ENCODE results near the gene AHCYL2.
"Not testable (repeated sequence)": the region's sequence is repeated elsewhere in the genome, so short reads cannot be mapped to it uniquely, and the experiment has no call there.

AHCYL2 gene

DNA sequence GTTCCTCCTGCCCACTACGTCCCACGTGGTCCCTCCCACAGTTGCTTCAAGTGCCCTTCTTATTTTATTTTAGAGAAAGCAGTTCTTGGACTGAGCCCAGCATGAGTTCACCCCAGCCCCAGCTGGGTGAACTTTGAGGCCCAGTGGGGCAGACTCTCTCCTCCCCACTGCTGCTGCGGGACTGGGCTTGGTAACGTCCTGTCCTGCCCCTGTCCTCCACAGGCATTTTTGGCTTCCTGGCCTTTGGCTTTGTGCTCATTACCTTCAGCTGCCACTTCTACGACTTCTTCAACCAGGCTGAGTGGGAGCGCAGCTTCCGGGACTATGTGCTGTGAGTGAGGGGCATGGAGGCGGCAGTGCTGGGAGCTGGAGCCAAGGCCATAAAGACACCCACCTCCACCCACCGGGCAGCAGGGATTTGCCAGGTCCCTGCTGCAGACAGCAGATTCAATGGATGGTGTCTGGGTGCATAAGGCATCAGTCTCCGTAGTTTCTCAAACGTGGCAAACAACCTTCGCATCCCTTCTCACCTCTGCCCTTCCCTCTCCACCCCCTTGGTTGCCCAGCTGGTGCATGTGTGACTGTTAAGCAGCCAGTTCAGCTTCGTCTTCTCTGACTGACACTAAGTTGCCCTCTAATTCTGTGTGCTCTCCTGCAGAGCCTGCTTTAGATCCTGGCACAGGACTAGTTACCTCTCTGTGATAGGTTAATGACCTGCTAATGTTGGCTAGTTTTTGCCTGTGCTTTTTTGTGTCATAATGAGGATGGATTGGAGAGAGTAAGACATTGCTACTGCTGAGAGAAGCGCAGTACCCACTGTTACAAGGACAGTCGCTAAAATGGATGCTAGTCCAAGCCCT is 15.5 kb upstream of the AHCYL2 start:
- no peak for DNase-seq (ENCODE audit: low read depth, low spot score)

DNA sequence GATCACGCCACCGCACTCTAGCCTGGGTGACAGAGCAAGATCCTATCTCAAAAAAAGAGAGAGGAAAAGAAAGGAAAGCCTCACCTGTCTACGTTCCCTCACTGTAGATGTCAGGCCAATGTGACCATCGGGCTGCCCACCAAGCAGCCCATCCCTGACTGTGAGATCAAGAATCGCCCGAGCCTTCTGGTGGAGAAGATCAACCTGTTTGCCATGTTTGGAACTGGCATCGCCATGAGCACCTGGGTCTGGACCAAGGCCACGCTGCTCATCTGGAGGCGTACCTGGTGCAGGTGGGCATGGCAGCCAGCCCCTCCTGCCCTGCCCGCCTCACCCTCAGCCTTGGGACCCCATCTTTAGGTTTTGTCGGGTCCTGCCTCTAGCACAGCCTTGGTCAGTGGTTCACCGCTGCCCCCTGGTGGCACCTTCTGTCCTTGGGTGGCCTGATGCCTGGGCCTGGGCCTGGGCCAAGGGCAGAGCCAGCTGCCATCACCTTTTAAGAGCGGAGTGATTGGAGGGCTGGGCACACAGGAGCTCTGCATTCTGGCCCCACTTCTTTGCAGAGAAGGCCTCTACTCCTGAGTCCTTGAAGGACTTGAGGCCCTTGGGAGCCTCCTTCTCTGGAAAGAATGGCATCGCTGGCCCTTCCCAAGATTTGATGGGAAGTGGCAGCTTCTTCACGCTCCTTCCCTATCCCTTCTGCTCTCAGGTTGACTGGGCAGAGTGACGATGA is 14.4 kb upstream of the AHCYL2 start:
- DNase-seq (ENCODE audit: low read depth, low spot score) = peak; percentile 28

- no peak for DNase-seq (ENCODE audit: low read depth, low spot score)
These were observed 13.9 kb upstream of the AHCYL2 start for GRCh38 chr7:129210989-129211312.

DNA sequence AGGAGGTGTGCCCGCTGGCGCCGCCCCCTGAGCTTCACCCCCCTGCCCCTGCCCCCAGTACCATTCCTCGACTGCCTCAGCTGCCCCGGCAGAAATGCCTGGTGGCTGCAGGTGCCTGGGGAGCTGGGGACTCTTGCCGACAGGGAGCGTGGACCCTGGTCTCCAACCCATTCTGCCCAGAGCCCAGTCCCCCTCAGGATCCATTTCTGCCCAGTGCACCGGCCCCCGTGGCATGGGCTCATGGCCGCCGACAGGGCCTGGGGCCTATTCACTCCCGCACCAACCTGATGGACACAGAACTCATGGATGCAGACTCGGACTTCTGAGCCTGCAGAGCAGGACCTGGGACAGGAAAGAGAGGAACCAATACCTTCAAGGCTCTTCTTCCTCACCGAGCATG is 12.7 kb upstream of the AHCYL2 start:
- DNase-seq (ENCODE audit: low read depth, low spot score) = no peak

DNA sequence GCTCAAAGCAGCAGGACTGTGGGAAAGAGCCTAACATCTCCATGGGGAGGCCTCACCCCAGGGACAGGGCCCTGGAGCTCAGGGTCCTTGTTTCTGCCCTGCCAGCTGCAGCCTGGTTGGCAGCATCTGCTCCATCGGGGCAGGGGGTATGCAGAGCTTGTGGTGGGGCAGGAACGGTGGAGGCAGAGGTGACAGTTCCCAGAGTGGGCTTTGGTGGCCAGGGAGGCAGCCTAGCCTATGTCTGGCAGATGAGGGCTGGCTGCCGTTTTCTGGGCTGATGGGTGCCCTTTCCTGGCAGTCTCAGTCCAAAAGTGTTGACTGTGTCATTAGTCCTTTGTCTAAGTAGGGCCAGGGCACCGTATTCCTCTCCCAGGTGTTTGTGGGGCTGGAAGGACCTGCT is 12.2 kb upstream of the AHCYL2 start:
- DNase-seq (ENCODE audit: low read depth, low spot score) = no peak

DNA sequence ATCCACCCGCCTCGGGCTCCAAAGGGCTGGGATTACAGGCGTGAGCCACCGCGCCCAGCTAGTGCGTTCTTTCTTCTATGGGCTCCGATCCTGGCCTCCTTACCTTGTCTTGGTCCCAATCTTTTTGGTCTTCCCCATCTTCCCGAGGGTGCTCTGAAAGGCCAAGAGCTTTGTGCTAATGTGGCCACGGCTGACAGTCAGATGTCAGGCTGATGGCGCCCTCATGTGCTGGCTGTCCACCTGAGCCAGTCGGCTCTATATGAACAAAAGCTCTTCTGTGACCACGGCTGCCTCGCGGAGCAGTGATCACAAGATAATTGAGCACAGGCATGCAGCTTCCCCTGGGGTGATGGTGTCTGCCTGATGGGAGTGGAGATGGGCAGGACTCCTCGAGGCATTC is 11.0 kb upstream of the AHCYL2 start:
- no peak for DNase-seq (ENCODE audit: low read depth, low spot score)

DNA sequence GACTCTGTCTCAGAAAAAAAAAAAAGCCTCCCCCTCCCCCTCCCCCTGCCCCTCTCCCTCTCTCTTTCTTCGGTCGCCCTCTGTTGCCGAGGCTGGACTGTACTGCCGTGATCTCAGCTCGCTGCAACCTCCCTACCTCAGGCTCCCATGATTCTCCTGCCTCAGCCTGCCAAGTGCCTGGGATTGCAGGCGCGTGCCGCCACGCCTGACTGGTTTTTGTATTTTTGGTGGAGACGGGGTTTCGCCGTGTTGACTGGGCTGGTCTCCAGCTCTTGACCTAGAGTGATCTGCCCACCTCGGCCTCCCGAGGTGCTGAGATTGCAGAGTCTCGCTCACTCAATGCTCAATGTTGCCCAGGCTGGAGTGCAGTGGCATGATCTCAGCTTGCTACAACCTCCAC is 9.1 kb upstream of the AHCYL2 start:
- not testable (repeated sequence) for DNase-seq (ENCODE audit: low read depth, low spot score)

DNA sequence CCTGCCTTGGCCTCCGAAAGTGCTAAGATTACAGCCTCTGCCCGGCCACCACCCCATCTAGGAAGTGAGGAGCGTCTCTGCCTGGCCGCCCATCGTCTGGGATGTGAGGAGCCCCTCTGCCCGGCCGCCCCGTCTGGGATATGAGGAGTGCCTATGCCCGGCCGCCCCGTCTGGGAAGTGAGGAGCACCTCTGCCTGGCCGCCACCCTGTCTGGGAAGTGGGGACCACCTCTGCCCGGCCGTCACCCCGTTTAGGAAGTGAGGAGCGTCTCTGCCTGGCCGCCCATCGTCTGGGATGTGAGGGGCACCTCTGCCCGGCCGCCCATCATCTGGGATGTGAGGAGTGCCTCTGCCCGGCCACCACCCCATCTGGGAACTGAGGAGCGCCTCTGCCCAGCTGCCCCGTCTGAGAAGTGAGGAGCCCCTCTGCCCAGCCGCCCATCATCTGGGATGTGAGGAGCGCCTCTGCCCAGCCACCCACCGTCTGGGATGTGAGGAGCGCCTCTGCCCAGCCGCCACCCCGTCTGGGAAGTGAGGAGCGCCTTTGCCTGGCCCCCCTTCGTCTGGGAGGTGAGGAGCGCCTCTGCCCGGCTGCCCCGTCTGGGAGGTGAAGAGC is 8.6 kb upstream of the AHCYL2 start:
- not testable (repeated sequence) for DNase-seq (ENCODE audit: low read depth, low spot score)

GRCh38 chr7:129216821-129217416 is 7.9 kb upstream of the AHCYL2 start:
- not testable (repeated sequence) for DNase-seq (ENCODE audit: low read depth, low spot score)

DNA sequence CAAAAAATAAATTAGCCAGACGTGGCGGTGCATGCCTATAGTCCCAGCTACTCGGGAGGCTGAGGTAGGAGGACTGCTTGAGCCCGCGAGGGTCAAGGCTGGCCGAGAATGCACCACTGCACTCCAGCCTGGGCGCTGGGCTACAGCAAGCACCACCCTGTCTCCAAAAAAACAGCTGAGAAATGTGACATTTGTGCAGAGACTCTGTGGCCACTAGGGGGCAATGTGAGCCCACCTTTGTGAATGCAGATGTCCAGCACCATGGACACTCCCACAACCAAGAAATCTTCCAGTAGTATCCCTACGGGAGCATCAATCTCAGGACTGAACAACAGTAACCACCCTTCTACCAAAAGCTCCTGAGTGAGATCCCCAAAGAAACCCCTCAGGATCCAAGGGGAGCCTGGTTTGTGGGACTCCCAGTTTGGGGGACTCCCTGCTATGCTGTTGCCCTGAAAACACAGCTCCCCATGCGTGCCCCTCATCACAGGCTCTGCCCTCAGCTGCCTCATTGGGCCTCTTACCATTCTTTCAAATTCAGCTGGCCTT is 6.2 kb upstream of the AHCYL2 start:
- DNase-seq (ENCODE audit: low read depth, low spot score) = peak; percentile 70

GRCh38 chr7:129219166-129219565 is 5.7 kb upstream of the AHCYL2 start:
- DNase-seq (ENCODE audit: low read depth, low spot score) = not testable (repeated sequence)

DNA sequence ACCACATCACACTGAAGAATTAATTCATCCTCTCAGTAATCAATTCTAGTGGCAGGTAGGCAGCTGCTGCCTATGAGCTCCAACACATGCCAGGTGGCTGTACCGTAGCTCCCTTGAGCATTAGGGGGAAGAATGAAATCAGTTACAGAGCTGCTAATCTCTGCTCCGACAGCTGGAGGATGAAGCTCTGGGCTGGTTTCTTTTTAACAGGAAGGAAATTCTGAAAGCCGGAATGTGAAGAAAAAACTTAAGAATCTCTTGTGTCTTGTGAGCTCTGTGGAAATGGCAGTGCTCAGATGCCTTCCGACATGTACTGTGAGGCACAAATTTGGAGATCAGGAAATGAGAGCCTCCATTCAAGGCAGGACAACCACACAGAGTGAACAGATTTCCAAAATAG is 2.8 kb upstream of the AHCYL2 start:
- DNase-seq (ENCODE audit: low read depth, low spot score) = no peak

DNA sequence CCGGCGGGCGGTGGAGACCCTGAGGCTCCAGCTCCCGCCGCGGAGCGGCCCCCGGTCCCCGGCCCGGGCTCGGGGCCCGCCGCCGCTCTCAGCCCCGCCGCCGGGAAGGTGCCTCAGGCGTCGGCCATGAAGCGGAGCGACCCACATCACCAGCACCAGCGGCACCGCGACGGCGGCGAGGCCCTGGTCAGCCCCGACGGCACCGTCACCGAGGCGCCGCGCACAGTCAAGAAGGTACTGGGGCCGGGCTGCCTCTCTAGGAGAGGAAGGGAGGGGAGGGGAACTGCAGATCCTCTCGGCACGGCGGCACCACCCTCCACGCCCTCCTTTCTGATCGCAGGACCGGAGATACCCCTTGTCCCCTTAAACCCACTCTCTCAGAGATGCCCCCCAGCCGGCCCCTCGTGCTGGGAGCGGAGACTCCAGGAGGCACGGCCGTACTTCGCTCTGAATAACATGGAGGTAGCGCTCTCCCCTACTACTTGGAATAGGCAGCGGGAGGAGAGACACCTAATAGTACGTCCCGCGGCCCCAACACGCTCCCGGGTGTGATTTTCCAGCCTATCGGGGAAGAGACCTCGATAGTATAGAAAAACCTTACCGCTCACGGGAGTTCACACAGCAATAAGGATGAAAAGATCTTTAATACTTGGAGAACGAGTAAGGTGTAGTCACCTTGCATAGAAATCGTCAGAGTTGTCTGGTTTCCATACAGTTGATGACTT is 538 bp downstream of the AHCYL2 start:
- DNase-seq (ENCODE audit: low read depth, low spot score) = peak; percentile 19

DNA sequence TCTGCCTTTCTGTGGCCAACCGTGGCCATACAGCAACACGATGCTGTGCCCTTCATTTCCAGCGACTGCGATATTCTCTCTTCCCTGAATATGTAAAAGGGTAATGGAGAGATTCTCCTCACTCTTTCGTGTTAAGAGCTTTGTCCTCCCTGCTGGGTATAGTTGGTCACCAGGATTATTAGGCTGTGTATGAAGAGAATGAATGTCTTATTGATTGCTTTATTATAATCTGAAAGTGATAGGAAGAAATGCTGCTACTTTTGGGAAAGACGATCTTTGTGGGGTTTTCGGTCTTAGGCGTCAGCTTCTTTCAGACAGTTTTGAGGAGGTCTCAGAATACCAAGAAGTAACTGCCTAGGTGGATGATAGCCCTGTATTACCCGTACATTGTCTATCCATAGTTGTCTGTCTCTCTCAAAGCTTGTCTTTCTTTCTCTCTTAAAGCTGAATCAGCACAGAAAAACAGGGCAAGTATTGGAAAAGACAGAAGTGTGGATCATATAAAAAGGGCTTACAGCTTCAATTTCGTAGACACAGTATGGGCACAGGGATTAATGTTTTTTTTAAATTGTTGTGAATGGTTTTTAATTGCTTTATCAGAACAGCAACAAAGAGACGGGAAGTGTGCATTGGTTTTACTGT is 1.2 kb downstream of the AHCYL2 start:
- no peak for DNase-seq (ENCODE audit: low read depth, low spot score)

DNA sequence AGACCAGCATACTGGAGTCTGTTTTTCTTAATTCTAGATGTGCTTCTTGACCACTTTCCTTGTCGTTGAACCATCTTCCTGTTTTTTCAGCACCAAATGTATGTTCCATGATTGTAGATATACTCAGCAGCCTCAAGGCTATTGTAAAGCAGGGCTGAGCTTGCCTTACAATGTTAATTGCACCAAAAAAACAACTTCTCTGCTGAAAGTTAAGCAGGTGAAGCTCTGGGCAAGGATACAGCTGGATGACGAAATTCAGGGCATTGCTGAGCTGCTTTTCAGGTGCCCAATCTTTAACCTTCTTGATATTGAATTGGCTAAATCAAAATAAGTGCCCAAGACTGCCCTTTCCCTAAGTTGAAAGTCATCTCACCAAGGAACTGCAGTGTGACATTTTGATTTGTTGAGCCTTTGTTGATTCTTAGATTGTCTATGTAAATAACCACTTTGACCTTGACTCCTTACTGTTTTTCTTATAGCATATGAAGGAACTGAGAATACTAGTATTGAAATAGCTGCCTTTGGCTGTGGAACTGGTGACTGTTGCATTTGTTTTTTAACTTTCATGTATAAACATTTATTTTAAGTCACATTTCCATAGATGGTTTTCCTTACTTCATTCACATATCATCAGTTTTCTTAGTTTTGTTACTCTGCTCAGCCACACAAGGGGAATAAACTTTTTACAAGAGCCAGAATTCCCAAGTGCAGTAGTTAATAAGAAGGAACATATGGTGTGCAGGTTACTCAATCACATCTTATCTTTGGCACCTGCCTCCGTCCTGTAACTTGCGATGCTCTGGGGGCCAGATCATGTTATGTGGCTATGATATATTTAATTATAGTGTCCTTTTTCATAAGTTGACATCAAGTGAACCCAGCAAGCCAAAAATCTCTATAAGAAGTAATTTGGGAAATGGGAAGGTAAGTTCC is 3.1 kb downstream of the AHCYL2 start:
- no peak for DNase-seq (ENCODE audit: low read depth, low spot score)

- DNase-seq (ENCODE audit: low read depth, low spot score) = no peak
These were observed 3.8 kb downstream of the AHCYL2 start for GRCh38 chr7:129228633-129229032.

- no peak for DNase-seq (ENCODE audit: low read depth, low spot score)
These were observed 6.8 kb downstream of the AHCYL2 start for GRCh38 chr7:129231666-129232065.

DNA sequence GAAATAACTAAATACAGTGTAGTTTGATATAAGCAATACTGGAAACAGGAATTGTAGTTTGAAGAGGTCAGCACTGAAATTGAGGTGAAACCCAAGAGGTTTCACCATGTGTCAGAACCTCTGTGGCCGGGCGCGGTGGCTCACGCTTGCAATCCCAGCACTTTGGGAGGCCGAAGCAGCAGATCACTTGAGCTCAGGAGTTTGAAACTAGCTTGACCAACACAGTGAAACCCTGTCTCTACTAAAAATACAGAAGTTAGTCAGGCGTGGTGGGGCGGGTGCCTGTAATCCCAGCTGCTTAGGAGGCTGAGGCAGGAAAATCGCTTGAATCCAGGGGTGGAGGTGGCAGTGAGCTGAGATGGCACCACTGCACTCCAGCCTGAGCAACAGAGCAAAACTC is 13.7 kb downstream of the AHCYL2 start:
- no peak for DNase-seq (ENCODE audit: low read depth, low spot score)

DNA sequence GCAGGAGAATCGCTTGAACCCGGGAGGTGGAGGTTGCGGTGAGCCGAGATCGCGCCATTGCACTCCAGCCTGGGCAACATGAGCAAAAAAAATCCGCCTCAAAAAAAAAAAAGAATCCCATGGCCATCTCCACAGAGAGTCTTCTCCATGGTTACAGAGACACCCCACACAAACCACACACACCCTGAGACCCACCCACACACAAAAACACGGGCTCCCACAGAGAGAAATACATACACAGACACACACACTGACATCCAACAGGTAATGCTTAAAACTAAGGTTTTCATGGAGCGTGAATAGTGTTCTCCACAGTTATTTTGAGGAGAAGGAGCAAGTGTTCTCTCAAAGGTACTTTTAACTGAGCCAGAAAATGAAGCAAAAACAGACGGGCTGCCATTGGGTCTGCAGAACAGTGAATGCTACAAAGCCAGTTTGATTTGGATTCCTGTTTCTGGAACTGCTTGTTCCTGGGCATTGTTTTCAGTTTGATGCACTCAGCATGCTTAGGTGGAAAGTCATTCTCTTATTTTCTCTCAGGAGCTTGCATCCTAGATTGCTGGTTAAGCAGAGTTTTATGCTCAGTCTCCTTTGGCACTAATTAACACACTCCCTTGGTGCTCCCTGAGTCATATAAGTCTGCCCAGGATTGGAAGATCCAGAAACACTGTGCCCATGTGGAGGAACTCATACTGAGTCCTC is 15.4 kb downstream of the AHCYL2 start:
- DNase-seq (ENCODE audit: low read depth, low spot score) = no peak

Data from activated CD4-positive, CD25-positive, alpha-beta regulatory T cell treated with anti-CD3 and anti-CD28 coated beads, Interleukin-2, amount 50 U/mL, for 16 hours (primary cell).